ENCODE measurements around the gene RABGAP1L.
"Not testable (repeated sequence)": the region's sequence is repeated elsewhere in the genome, so short reads cannot be mapped to it uniquely, and the experiment has no call there.

The RABGAP1L gene

DNA sequence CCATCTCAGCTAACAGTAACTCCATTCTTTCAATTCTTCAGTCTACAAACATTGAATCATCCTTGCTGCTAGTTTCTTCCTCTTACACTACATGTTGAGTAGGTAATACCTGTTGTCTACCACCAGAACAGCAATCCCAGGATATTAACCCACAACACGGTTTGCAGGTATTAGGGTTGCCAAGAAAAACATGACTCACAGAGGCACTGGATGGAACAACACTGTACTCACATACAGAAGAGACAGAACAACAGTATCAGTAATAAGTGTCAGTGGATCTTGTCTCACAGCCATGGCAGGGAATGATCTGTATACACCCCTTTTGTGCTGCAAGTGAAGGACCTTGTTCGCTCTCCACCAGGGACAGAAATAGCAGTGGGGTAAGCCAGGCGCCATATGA lies 500.5 kb downstream of the RABGAP1L start:
- CTCF ChIA-PET: no interaction called here
- H3K4me3 Mint-ChIP-seq: no peak overlapping the region
- no peaks in the 10 kb centered on the region for H3K27me3 Mint-ChIP-seq
- no peak for DNase-seq
- H3K4me1 Mint-ChIP-seq: no peaks in the 10 kb centered on the region
- no peak overlapping the region for H3K27ac Mint-ChIP-seq
- no peaks in the 10 kb centered on the region for H3K36me3 Mint-ChIP-seq
- H3K9me3 Mint-ChIP-seq: no peaks in the 10 kb centered on the region

DNA sequence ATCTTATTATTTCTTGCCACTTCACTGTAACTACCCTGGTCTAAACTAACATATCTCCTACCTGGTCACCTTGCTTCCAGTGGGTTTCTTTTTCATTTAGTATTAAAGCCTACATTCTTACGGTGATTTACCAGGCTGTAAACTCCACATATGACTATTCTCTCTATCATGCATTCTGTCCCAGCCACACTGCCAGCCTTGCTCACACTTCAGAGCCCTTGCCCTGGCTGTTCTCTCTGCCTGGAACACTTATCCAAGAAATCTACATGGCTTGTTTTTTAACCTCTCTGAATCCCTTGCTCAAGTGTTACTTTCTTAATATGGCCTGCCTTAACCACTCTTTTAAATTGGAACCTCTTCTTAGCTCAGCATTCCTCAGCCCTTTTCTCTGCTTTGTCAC lies 501.2 kb downstream of the RABGAP1L start:
- Mint-ChIP-seq H3K27me3 (no peaks in the 10 kb centered on the region), H3K4me1 (no peaks in the 10 kb centered on the region)

DNA sequence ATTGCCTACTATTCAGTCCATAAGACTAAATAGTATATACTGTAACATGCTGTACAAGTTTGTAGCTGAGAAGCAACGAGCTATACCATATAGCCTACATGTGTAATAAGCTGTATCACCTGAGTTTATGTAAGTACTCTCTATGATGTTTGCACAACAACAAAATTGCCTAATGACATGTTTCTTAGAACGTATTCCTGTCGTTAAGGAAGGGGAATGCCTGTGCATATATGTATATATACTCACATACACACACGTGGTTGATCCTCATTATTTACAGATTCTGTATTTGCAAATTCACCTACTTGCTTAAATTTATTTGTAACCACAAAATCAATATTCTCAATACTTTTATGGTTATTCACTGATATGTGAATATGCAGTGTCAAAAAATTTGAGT lies 504.0 kb downstream of the RABGAP1L start:
- no peak overlapping the region for H3K4me3 Mint-ChIP-seq
- CTCF ChIA-PET: no interaction called here
- no peaks in the 10 kb centered on the region for H3K36me3 Mint-ChIP-seq
- H3K9me3 Mint-ChIP-seq: no peaks in the 10 kb centered on the region
- H3K4me1 Mint-ChIP-seq: no peaks in the 10 kb centered on the region
- no peaks in the 10 kb centered on the region for H3K27me3 Mint-ChIP-seq
- H3K27ac Mint-ChIP-seq: no peak overlapping the region
- DNase-seq: no peak

More for the DNA sequence above, 501.2 kb downstream of the RABGAP1L start:
- H3K27ac Mint-ChIP-seq: no peak overlapping the region
- no peak overlapping the region for H3K4me3 Mint-ChIP-seq
- H3K36me3 Mint-ChIP-seq: no peaks in the 10 kb centered on the region
- no peaks in the 10 kb centered on the region for H3K9me3 Mint-ChIP-seq
- CTCF ChIA-PET: no interaction called here
- no peak for DNase-seq

DNA sequence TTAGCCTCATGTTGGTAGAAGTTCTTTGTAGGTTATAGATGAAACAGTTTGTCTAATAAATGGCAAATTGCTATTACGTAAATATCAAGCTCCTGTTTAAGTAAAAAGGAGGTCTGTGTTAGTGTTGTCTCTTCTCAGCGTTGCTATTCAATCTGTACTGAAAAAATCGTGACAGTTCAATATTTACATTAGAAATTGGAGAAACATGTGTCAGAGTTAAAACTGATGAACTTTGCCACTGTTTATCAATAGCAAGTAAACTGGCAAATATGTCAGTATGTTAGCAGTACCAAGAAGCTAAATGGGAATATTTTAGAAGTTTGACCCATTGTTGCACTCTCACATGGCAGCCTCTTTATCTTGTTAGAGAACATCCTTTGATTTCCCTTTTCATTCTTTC lies 506.9 kb downstream of the RABGAP1L start:
- DNase-seq: no peak
- H3K4me3 Mint-ChIP-seq: no peak overlapping the region
- H3K27me3 Mint-ChIP-seq: no peaks in the 10 kb centered on the region
- H3K36me3 Mint-ChIP-seq: no peaks in the 10 kb centered on the region
- H3K9me3 Mint-ChIP-seq: peaks cover 4% of the 10 kb centered on the region
- CTCF ChIA-PET: interaction anchor here (0.6 kb wide), 1 partner anchor 69 kb away, joined by 4 read pairs; no protein-coding TSS in a partner anchor
- no peak overlapping the region for H3K27ac Mint-ChIP-seq
- no peaks in the 10 kb centered on the region for H3K4me1 Mint-ChIP-seq

DNA sequence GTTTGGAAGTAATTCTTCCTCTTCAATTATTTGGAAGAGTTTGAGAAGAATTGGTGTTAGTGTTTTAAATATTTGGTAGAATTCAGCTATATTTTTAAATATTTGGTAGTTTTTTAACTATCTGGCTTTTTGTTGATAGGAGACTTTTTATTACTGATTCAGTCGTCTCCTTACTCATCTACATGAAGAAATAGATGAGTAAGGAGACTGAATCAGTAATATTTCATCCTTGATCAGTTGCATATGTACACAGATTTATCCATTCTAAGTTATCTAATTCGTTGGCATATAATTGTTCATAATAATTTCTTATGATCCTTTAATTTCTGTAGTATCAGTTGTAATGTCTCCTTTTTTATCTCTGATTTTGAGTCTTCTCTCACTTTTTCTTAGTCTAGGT lies 512.5 kb downstream of the RABGAP1L start:
- no peak overlapping the region for H3K27ac Mint-ChIP-seq
- no peak overlapping the region for H3K4me3 Mint-ChIP-seq
- no peaks in the 10 kb centered on the region for H3K27me3 Mint-ChIP-seq
- H3K9me3 Mint-ChIP-seq: peaks cover 4% of the 10 kb centered on the region
- no peaks in the 10 kb centered on the region for H3K36me3 Mint-ChIP-seq
- no peaks in the 10 kb centered on the region for H3K4me1 Mint-ChIP-seq
- DNase-seq: no peak
- CTCF ChIA-PET: no interaction called here

DNA sequence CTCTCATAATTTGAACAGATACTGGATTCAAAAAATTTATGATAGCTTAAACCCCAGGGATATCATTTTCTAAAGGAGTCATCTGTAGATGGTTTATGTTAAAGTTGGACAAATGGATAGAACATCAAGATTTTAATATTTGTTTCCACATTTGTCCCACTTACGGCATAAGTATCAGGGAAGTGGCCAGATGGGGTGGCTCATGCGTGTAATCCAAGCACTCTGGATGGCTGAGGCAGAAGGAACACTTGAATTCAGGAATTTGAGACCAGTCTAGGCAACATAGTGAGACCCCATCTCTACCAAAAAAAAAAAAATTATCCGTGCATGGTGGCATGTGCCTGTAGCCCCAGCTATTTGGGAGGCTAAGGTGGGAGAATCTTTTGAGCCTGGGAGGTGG lies 517.5 kb downstream of the RABGAP1L start:
- Mint-ChIP-seq H3K27me3 (no peaks in the 10 kb centered on the region), H3K4me3 (no peak overlapping the region), H3K4me1 (no peaks in the 10 kb centered on the region), H3K36me3 (no peaks in the 10 kb centered on the region), H3K27ac (no peak overlapping the region), H3K9me3 (no peaks in the 10 kb centered on the region)
- CTCF ChIA-PET: no interaction called here
- no peak for DNase-seq

DNA sequence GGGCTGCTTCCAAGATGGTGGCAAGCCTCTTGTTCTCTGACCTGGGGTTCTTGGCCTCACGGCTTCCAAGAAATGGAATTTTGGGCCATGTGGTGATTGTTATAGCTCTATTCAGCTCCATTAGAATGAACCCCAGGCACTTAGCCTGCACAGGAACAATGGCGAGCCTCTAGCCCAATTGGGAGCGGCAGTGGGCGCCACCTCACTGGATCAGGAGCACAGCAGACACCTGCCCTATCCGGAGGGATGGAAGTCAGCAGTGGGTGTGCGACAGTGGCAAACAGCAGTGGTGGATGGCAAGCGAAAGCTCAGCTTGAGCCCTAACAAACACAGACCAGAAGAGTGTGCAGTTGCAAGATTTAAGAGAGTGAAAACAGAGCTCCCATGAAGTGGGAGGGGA lies 519.3 kb downstream of the RABGAP1L start:
- CTCF ChIA-PET: no interaction called here
- H3K4me3 Mint-ChIP-seq: no peak overlapping the region
- no peak overlapping the region for H3K27ac Mint-ChIP-seq
- H3K4me1 Mint-ChIP-seq: no peaks in the 10 kb centered on the region
- no peaks in the 10 kb centered on the region for H3K9me3 Mint-ChIP-seq
- no peak for DNase-seq
- H3K36me3 Mint-ChIP-seq: no peaks in the 10 kb centered on the region
- no peaks in the 10 kb centered on the region for H3K27me3 Mint-ChIP-seq

DNA sequence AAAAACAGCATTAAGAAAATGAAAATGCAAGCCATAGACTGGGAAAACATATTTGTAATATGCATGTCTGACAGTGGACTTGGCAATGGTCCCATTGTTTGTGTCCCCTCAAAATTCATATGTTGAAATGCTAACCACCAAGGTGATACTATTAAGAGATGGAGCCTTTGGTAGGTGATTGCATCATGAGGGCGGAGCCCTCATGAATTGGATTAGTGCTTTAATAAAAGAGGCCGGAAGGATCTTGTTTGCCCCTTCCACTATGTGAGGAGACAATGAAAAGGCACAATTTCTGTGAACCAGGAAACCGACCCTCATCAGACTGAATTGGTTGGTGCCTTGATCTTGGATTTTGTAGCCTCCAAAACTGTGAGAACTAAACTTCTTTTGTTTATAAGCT lies 520.8 kb downstream of the RABGAP1L start:
- Mint-ChIP-seq H3K27me3 (no peaks in the 10 kb centered on the region), H3K36me3 (no peaks in the 10 kb centered on the region), H3K9me3 (no peaks in the 10 kb centered on the region), H3K27ac (no peak overlapping the region), H3K4me1 (no peaks in the 10 kb centered on the region), H3K4me3 (no peak overlapping the region)
- CTCF ChIA-PET: interaction anchor here (0.6 kb wide), 1 partner anchor 95 kb away, joined by 4 read pairs; no protein-coding TSS in a partner anchor
- no peak for DNase-seq

DNA sequence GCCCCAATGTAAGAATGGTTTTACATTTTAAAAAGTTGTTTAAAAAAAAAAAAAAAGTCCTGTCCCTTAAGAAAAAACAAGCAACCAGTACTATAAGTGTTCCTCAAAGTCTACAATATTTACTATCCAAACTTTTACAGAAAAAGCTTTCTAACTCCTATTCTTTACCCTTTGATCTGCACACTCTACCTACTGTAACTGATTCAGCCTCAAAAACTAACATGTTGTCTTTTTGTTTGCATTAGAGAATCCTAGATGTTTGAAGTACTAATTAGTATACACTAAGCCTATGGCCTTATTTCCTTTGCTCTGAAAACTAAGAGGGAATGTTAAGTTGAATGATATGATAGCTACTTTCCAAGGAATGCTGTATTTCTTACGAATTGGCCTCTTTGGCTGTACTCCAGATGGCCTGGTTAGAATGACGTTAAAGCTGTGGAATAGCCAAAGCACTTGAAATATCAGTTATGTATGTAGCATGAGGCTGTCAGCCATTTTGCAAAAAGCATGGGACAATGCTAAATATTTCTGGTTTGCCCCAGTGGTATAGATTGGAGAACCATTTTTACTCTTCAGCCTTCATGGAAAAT lies 523.2 kb downstream of the RABGAP1L start:
- no peaks in the 10 kb centered on the region for H3K4me1 Mint-ChIP-seq
- no peak overlapping the region for H3K27ac Mint-ChIP-seq
- H3K36me3 Mint-ChIP-seq: no peaks in the 10 kb centered on the region
- no peak for DNase-seq
- CTCF ChIA-PET: no interaction called here
- no peaks in the 10 kb centered on the region for H3K9me3 Mint-ChIP-seq
- H3K27me3 Mint-ChIP-seq: no peaks in the 10 kb centered on the region
- no peak overlapping the region for H3K4me3 Mint-ChIP-seq

DNA sequence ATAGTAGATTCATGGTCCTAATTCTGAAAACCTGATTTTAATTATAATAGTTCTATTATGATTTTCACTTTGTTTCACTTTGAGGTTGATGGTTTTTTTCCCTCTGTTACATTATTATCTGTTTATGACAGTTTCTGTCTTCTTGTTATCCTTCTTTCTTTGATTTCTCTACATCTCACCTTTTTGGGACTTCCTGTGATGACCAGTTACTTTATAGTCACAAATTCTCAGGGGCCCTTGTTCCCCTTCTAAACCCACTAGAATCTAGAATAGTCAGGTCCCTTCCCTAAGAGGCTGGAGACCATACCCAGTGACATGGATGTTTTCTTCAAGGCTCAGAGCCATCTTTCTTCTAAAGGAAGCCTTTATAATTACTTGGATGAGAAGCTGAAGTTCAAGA lies 526.9 kb downstream of the RABGAP1L start:
- H3K36me3 Mint-ChIP-seq: no peaks in the 10 kb centered on the region
- CTCF ChIA-PET: no interaction called here
- H3K27ac Mint-ChIP-seq: no peak overlapping the region
- H3K4me3 Mint-ChIP-seq: no peak overlapping the region
- no peaks in the 10 kb centered on the region for H3K27me3 Mint-ChIP-seq
- H3K4me1 Mint-ChIP-seq: no peaks in the 10 kb centered on the region
- H3K9me3 Mint-ChIP-seq: no peaks in the 10 kb centered on the region
- DNase-seq: no peak

DNA sequence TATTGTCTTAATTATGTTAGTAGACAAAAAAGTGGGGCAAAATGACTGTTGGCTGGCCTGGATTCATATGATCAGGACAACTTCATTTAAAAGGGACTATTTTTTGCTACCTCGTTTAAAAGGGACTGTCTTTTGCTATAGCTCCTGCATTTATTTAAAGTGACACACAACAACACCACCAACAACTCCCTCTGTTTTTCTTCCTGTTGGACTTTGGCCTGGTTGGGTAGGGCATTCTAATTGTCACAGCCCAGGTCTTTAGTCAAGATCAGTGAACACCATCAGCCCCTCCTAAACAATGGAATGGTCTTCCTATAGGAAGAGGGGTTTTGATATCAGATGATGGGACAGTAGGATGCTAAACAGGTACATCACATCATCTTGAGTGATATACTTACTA lies 530.2 kb downstream of the RABGAP1L start:
- CTCF ChIA-PET: interaction anchor here (0.7 kb wide), 1 partner anchor 757 kb away, joined by 3 read pairs; no protein-coding TSS in a partner anchor
- no peak for DNase-seq
- Mint-ChIP-seq H3K27ac (no peak overlapping the region), H3K4me1 (no peaks in the 10 kb centered on the region), H3K27me3 (no peaks in the 10 kb centered on the region), H3K36me3 (no peaks in the 10 kb centered on the region), H3K4me3 (no peak overlapping the region), H3K9me3 (no peaks in the 10 kb centered on the region)

DNA sequence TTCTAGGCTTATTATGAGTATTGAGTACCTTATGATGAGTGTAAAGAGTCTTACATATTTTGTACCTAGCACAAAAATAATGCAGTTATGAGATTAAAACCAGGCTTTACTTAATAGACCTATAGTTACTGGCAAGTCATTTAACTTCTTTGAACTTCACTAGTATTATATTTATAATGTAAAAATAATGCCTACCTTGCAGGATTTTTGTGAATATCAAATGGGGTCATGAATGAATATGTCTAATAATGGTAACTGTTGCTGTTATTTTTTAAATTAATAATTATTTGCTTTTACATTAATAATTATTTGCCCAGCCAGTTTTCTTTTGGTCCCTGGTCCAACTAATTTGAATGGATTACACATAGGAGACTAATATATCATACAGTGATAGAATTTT lies 530.9 kb downstream of the RABGAP1L start:
- no peaks in the 10 kb centered on the region for H3K9me3 Mint-ChIP-seq
- CTCF ChIA-PET: no interaction called here
- H3K27me3 Mint-ChIP-seq: no peaks in the 10 kb centered on the region
- no peak overlapping the region for H3K4me3 Mint-ChIP-seq
- no peak for DNase-seq
- H3K4me1 Mint-ChIP-seq: no peaks in the 10 kb centered on the region
- H3K27ac Mint-ChIP-seq: no peak overlapping the region
- H3K36me3 Mint-ChIP-seq: no peaks in the 10 kb centered on the region

DNA sequence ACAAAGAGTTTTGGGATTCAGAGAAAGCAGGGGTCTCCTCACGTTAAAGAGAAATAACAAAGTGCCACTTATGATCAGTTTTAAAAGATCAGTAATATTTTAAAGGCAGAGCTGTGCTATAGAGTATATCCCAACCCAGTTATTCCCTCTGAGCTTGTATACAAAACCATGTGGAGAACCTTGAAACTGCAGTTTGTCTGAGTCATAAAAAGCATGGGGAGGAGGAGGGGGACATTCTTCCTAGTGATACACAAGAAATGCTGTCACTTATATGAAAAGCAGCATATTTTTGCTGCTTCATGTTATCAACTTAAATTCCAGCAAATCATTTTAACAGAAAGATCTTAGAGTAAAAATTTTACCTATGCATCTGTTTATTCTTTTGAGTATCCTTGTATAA lies 533.0 kb downstream of the RABGAP1L start:
- Mint-ChIP-seq H3K4me1 (no peaks in the 10 kb centered on the region), H3K36me3 (no peaks in the 10 kb centered on the region), H3K27ac (no peak overlapping the region), H3K9me3 (no peaks in the 10 kb centered on the region), H3K27me3 (no peaks in the 10 kb centered on the region), H3K4me3 (no peak overlapping the region)
- CTCF ChIA-PET: no interaction called here
- DNase-seq: no peak

DNA sequence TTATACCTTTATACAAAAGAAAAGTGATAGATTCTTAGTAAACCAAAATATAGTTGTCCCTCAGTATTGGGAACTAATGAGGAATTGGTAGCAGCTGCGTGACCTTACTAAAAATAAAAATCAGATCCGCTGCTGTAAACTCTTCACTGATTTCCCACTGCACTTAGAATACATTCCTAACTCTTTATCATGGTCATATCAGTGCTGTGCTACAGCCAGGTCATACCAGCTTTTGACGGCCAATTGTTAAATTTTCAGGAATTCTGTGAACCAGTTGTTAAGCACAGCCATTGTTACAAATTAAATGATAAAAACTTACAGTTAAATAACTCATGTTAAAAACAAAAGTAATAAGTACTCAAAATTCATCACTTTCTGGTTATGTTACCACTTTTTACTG lies 533.8 kb downstream of the RABGAP1L start:
- no peak overlapping the region for H3K4me3 Mint-ChIP-seq
- CTCF ChIA-PET: no interaction called here
- no peaks in the 10 kb centered on the region for H3K9me3 Mint-ChIP-seq
- DNase-seq: no peak
- no peaks in the 10 kb centered on the region for H3K36me3 Mint-ChIP-seq
- no peaks in the 10 kb centered on the region for H3K4me1 Mint-ChIP-seq
- H3K27ac Mint-ChIP-seq: no peak overlapping the region
- H3K27me3 Mint-ChIP-seq: no peaks in the 10 kb centered on the region

DNA sequence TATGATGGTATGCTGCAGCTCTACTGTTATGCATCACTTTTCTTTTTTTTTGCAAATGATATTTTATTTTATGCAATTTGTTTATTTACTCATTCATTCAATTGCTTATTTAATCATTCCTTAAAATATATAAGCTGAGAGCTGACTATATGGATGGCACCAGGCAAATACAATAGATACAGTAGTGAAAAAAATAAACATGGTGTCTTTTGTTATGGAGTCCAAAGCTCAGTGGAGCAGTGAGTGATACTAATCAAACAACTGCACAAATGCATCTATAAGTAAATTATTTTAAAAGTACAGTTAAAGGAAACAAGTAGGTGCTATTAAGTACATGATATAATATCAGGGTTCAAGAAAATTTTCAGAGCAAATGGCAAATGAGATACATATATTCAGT lies 534.2 kb downstream of the RABGAP1L start:
- not testable (repeated sequence) for H3K27ac Mint-ChIP-seq

More for the DNA sequence above, 534.2 kb downstream of the RABGAP1L start:
- H3K9me3 Mint-ChIP-seq, H3K4me1 Mint-ChIP-seq, H3K36me3 Mint-ChIP-seq, H3K27me3 Mint-ChIP-seq, CTCF ChIA-PET, H3K4me3 Mint-ChIP-seq, DNase-seq: not testable (repeated sequence)

All from activated naive CD4-positive, alpha-beta T cell treated with anti-CD3 and anti-CD28 coated beads, Interleukin-2, amount 10 ng/mL, durations not matched to agents 7 days and 5 days (primary cell).